NCI-H1694 (cell line): ENCODE data around the gene MST1.

Experiments
- DNase-seq: peaks from one replicate; lab custom pipeline; 2025; lab: John Stamatoyannopoulos, UW

MST1 gene

DNA sequence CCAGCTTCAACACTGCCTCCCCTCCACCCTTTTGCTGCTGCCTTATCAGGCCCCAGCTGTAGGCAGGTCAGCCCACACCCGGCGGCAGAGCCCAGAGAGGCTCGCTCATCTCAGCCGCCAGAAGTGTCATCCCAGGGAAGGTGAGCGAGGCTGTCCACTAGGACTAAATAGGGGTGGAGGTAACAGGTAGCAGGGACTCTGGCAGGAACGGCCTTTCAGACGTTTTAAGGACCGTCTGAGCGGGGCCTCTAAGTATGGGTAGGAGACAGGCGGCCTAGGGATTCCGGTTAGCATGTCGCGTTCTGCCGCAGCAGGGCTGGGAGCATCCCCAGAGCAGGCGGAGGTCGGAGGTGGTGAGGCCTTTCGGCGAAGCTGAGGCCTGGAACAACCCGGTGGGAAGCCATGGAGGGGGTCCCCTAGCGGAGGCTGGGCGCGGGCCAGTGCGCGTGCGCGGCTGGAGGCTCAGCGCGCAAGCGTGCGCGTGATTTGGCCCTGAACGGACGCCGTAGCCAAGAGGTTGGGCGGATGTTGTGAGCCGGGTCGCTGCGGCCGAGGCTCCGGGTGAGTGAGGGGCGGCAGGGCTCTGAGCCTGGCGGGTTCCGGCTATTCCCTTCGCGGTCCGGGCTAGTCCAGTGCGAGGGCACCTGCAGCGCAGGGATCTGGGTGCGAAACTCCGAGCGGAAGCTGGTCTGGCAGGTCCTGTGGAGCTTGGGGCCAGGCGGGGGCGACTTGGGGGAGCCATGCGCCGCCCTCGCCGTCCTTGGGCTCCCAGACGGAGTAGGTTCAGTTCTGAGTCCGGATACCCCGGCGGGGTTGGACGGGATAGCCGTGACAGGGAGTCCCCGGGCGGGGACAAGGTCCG is at the start of gene MST1, which contains the start of gene RNF123:
Gene MST1 (minus strand): TSS at position 429 of the 862 bp plus-strand sequence. CDS start 783 bp downstream, outside the sequence.
Gene RNF123 (plus strand): TSS at position 512 of the 862 bp plus-strand sequence. CDS start 1,609 bp downstream, outside the sequence.
- no peak for DNase-seq

DNA sequence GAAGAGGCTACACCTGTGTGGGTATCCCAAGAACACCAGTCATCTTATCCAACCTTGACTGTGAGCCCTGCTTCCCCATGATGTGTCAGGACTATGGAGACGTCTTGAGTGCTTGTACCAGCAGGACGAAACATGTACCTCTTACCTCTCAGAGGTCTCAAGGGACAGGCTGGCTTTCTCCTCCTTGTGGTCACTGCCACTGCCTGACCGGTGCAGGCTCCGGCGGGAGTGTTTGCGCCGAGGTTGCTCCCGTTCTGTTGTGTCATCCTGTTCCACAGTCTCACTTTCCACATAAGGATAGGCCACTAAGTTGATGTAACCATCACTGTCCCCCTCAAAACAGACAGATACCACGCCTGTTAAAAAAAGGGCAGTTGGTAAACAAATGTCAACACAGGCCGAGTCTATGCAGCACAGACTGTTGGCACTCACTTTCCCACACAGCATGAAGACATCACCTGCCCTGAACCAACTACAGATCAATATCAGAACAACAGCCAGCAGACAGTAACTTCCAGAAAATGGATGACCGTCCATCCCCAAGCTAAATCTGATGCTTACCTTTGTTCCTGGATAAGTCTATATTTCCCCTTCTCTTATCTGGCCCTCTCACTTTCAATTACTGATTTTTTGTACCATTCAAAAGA is 48.9 kb upstream of the MST1 start:
- no peak for DNase-seq

DNA sequence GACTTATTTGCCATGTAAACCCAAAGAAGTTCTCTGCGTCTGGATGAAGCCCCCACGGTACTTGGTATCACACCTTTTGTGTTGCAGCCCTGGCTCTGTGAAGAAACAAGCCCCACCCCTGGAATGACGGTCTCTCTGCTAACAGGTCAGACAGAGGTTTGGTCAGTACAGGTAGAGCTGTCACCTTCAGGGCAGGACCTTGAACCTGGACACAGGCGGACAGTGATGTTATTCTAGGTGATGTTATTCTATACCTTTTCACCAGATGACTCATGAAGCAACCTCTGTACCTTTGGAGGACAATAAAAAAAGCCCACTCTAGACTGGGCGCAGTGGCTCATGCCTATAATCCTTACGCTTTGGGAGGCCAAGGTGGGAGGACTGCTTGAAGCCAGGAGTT is 45.5 kb upstream of the MST1 start:
- no peak for DNase-seq

DNA sequence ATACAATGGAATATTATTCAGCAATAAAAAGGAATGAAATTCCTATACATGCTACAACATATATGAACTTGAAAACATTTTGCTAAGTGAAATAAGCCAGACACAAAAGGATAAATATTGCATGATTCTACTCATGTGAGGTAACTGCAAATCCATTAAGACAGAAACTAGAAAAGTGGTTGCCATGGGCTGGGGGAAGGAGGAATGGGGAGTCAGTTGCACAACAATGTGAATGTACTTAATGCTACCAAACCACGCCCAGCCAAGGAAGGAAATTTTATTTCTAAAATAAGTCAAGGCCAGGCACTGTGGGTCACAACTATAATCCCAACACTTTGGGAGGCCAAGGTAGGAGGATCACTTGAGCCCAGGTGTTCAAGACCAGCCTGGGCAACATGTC is 44.3 kb upstream of the MST1 start:
- no peak for DNase-seq

DNA sequence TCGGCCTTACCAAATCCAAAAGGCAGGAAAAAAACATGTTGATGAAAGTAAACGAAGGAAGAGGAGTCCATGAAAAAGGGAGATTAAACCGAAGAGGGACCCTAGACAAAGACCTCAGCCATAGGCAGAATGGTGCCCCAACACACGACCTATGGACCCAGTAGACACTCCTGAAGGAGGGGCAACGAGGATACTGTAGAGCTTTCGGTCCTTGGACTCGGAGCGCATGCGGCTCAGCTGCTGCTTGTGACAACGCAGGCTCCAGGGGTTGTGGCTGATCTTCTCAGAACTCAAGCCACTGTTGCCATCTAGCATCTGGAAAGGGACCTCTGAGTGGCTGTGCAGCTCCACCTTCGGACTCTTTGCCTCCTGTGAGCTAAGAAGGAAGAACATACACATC is 43.3 kb upstream of the MST1 start:
- no peak for DNase-seq

DNA sequence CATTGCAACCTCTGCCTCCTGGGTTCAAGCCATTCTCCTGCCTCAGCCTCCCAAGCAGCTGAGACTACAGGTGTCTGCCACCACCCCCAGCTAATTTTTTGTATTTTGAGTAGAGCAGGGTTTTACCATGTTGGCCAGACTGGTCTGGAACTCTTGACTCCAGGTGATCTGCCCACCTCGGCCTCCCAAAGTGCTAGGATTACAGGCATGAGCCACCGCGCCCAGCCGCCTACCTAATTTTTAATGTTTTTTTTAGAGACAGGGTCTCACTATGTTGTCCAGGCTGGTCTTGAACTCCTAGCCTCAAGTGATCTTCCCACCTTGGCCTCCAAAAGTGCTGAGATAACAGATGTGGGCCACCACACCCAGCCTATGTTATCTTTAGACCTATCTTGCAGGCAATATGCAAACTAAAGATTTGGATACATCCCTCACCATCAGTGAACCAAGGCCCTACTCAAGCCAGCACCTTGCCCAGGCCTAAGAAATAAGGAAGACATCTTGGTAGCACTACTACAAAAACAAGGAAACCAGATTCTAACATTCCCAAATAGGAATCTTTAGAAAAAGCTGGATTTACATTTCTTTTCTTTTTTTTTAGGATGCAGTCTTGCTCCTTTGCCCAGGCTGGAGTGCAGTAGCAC is 40.8 kb upstream of the MST1 start:
- no peak for DNase-seq

DNA sequence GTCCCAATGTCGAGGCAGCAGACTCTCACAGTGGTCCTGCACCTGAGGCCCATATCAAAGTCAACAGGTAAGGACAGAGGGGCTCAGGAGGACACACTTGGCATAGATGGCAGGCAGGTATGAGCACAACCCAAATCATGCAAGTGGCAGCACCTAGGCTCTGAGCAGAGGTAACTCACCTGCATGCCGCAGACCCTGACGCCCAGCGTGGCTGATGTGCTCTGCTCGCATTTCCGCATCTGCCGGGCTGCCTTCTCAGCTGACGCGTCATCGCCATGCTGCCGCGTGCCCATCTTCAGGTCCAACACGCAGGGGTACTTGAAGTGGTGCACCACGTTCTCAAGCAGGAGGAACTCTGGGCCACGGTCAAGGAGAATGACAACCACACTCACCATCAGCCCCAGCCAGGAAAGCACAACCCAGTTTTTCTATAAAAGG is 38.7 kb upstream of the MST1 start:
- no peak for DNase-seq

DNA sequence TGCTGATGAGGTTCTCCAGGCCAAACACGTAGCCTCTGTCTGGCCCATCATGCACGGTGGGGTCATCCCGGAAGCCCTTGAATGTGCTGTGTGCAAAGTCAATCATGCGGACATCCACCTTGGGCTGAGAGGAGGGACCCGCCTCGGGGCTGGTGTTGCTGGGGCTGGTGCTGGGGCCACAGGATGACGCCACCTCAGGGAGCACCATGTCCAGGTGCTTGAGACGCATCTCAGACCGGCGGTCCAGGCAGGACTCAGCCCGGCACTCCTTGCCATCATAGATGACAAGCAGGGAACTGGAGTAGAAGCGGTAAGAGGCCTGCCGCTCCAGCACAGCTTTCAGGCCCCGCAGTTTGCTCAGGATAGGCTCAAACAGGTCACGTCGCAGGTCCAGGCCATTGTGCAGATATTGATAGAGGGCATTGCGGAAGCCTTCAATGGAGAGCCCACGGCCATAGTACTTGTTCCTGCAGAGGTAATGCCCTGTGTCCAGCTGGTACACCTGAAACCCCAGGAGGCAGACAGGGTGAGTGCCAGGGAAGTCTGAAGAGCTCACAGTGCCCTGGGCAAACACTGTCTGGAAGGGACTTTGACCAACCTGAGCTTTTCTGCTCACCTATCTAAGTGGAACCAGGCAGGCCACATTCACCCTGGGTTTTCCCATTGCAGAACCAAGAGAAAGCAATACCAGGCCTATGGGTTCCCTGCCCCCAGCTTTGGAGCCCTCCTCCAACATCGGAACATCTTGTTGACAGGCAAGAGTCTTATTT is 38.1 kb upstream of the MST1 start:
- DNase-seq = no peak

DNA sequence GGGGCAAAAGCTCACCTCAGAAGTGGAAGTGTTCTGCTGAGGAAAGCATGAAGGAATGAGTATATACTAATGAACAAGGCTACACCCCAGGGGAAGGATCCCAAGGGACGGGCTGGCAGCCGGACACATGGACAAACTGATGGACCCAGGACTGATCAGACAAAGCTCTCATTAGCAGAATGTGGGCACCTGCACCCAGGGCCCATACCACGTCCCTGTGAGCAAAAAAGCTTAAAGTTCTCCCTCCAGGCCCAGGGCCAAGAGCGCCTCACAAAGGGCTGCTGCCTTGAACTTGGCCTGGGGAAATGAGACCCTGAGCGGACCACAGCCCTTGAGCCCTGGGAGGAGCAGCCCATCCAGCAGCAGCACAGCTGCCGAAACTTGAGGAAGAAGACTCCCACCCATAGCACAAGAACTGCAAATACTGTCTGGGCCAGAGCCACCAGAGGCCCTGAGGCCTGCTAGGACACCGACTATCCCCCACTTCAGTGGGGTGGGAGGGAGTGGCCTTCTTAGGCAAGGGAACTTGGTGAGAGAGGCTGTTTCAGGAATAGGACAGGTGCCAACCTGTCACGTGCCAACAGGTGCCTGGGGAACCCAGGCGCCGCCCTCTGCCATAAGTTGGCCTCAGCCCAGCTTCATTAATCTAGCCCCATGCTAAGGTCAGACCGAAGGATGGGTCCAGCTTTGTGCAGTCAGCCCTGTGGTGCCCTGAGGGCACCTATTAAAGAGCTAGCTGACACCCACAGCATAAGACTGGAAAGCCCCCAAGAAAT is 36.8 kb upstream of the MST1 start:
- DNase-seq = no peak

DNA sequence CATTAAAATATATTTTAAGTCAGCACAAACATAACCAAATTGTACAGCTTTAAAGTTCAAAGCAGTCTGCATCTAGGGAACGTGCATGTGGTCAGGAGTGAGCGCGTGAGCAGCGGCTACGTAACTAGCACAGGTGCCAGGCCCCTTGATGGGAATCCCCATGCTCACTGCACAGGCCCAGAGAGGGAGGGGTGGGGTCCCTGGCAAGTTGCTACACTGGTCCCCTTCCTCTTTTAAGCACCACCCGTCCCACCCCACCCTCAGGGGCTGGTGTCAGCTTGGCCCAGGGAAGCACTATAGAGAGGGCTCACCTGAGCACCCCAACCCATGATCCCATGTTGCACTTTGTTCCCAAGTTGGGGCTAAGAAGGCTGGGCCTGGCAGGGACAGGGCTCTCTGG is 35.3 kb upstream of the MST1 start:
- no peak for DNase-seq

DNA sequence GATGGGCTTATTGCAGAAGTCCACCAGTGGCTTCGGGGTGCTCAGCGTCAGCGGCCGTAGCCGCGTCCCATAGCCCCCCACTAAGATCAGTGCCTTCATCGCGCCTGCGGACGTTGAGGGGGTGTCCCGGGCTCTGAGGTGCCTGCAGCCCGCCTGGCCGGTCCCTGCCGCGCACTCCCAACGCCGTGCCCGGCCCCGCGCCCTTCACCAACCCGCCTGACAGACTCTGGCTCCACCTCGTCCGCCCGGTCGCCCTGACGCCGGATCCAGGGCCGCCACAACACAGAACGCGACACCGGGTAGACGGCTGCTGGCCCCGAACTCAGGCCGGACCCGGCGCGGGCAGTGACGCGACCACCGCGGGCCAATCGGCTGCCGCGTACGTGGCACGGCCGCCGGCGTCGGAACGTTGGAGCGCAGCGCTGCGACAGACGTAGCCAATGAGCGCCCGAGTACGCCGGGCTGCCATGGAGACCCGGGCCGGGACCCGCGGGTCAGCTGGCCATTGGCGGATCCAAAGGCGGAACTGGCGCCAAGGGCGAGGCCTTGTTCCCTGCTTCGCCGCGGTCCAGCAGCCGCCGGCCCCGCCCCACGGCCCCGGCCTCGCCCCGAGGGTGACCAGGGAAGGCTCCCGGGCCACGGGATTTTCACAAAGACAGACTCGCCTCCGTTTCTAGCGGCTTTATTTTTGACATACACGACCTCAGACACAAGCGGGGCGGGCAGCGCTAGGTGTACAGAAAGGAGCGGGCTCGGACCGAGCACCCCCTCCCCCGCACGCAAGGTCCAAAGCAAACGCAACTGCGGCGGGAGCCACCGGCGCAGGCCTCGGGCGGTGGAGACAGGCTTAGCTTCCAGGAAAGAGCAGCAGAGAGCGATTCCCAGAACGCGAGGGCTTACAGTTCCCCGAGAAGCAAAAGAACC is 34.6 kb upstream of the MST1 start, which contains the start of gene GMPPB:
Gene GMPPB (minus strand): TSS at position 324 of the 924 bp plus-strand sequence. CDS start 225 bp downstream, at position 99.
- peak; percentile 41 for DNase-seq

DNA sequence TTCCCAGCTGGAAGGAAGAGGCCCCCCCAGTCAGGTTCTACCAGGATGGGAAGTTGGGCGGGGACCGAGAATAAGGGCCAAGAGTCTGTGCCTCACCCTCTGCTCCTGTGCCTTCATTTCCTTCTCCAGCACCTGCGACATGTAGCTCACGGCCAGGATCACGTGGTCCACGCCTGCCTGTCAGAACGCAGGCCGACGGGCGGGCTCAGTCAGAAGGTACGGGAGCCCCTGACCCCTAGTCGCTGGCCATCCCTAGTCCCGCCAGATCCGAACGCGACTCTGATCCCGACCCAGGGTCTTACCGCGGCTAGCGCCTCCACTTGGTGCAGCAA is 34.0 kb upstream of the MST1 start:
- DNase-seq = no peak

DNA sequence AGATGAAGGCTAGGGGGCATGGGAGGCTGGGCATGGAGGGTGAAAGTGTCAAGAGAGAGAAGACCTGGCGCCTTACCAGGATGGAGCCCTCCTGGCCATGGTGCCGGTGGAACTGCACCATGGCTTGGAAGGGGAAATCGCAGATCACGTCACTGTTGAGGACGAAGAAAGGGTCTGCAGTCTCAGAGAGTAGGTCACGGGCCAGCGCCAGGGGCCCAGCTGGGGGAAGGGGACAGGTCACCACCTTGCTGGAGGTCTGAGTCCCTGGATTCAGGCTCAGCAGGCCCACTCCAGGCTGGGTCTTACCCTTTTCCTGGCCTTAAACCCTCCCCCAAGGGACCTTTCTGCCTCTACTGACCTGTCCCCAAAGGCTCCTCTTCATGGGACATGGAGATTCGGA is 33.6 kb upstream of the MST1 start:
- no peak for DNase-seq

DNA sequence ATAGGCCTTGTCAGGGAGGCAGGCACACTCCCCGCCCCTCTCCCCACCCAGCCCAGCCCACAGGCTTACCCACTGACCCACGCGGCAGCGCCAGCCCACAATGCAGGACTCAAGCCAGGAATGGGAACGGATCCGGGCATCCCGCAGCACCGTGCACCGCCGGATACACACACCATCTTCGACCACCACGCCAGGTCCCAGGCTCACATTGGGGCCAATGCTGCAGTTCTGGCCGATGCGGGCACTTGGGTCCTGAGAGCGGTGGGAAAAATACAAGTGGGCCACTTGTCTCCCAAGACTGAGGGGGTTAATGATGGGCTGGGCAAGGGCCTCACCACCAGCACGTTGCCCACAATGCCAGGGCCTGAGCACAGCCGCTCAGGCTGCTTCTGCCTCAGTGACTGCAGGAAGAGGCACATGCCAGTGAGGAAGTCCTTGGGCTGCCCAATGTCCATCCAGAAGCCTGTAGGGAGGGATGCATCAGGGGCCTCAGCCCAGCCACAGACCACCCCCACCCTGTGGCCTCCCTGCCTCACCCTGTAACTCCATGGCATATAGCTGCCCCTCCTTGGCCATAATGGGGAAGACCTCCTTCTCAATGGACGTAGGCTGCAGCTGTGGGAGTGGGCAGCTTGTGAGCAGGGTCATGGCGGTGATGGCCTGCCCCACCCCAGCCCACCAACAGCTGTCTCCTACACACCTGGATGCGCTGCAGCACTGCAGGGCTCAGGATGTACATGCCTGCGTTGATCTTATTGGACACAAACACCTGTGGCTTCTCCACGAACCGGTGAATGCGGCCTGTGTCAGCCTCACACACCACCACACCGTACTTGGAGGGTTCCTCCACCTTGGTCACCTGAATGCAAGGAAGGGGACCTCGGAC is 32.9 kb upstream of the MST1 start:
- no peak for DNase-seq

DNA sequence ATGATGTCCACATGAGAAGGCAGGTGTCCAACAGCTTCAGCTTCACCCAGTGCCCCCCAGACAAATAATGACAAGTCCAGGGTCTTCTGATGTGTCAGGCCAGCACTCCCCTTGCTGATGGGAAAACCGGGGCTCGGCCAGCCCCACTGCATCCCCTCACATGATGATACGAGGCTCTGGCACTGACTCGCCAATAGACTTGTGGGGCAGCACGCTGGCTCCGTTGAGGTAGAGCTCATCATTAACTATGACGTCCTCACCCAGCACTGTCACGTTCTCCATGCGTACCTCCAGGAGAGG is 32.3 kb upstream of the MST1 start:
- no peak for DNase-seq

DNA sequence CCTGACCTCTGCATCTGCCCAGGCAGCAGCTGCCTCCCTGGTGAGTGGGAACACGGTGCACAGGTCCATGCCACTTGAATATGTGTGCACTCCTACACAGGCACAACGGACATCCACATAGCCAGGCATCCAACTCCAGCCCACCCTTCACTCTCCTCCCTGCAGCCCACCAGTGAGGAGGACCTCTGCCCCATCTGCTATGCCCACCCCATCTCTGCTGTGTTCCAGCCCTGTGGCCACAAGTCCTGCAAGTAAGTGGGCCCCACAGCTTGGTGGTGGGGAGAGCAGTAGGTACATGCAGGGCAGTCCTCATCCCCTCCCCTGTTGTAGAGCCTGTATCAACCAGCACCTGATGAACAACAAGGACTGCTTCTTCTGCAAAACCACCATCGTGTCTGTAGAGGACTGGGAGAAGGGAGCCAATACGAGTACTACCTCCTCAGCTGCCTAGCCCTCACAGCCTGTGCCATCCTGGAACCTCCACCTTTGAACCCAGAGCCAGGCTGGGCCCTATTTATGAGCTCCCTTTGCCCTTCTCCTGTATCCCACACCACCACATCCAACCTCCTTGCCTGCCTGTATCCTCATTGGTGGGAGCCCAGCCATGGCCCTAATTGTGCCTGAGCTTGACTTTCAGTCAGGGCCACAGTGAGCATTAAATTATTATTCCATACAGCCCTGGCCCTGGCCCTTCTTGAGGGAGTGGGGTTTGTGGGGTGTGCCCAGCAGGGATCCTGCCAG is 31.8 kb upstream of the MST1 start:
- no peak for DNase-seq

DNA sequence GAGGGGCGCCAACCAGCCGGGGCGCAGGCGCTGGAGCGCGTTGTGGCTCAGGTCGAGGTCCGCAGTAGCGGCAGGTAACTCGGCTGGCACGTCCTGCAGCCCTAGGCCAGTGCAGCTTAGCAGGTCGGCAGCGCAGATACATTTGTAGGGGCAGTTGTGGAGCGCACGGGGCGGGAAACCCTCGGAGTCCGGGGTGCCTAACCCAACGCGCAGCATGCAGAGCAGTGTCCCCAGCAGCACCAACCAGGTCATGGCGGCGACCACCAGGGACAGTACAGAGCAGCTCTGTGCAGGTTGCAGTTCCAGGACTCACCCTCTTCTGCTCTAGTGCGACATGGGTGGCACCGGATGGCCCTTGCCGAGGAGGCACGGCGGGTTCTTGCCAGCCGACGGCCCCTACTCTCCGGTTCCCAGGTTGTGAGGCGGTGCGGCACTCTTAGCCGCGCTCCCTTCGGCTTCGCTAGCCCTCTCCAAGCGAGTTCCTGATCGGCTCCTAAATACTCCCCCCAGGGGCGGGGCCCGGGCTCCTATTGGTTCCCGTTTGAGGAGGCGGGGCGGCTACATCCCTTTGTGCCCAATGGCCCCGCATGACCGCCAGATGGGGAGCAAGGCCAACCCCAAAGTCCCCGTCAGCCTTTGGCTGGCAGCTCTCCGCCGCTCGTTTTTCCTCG is 30.1 kb upstream of the MST1 start, which contains the start of gene AMIGO3:
Gene AMIGO3 (minus strand): TSS at position 471 of the 671 bp plus-strand sequence. CDS start 219 bp downstream, at position 252.
- peak; percentile 72 for DNase-seq

DNA sequence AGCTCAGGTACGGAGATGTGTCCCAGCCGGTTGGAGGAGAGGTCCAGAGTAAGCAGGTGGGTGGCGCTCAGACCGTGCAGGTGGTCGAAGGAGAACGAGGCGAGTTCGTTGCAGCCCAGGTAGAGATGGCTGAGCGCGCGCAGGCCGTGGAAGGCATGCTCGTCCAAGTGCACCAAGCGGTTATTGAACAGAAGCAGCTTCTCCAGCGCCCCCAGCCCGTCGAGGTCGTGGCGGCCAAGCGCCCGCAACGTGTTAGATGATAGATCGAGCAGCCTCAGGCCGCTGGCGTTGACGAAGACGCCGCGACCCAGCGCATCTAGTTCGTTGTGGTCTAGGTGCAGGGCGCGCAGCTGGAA is 29.6 kb upstream of the MST1 start:
- no peak for DNase-seq
